K562 (cell line): ENCODE measurements around the gene MRTFB. TPM values are rescaled to one million over a fixed set of nuclear protein-coding genes. Genes with fewer than 3 reads are reported as not detected.

Experiments used
- ATAC-seq: fragments of 200-7000 bp; cut with Tn5 transposase; 3 replicates; pipeline ENCODE4 v1.9.1; 2020; ENCODE audit warnings: moderate library complexity
- BruUV-seq: library from RNA; stranded (reverse); fragments of 400-500 nt; replicated peaks from 2 replicates; lab custom pipeline; 2021; lab: Mats Ljungman, UMichigan
- CTCF ChIA-PET: fragments of 300-600 bp; formaldehyde crosslinking; extraction: SDS; loops from one replicate; lab custom pipeline; 2021; ENCODE audit warnings: low intra/inter-chr PET ratio; lab: Yijun Ruan, JAX
- POLR2A ChIA-PET: fragments of 300-600, 350-650 bp; sonication (Branson Sonifier 250); formaldehyde crosslinking; extraction: SDS; loops from one replicate; lab custom pipeline; 2021; ENCODE audit warnings: antibody characterized with exemption, inconsistent platforms; lab: Yijun Ruan, JAX
- DNase-seq, 4 experiments: peaks; one replicate each; pipeline versions ENCODE4 v3.0.0 to v3.0.0-alpha.2; 2011 to 2018; ENCODE audit warnings: low spot score in 3 of 4, mixed read lengths in 3 of 4; ENCODE audit errors: extremely low read depth in 1 of 4
- FAIRE-seq: peaks from 2 replicates; lab custom pipeline; 2011; peaks lifted over from hg19 to GRCh38; lab: Jason Lieb, UNC
- H2AFZ ChIP-seq: 2 replicates; pipeline ENCODE4 v1.6.0; 2011; ENCODE audit warnings: low read depth, low read length, control low read depth, inconsistent platforms
- H3K27ac ChIP-seq: fragments of 200-600 bp; 3 replicates; pipeline ENCODE4 v1.8.0; 2011; ENCODE audit warnings: low read depth, mild to moderate bottlenecking, control low read depth, inconsistent platforms, low read length, moderate library complexity, mixed read lengths; ENCODE audit errors: extremely low read depth
- H3K27me3 ChIP-seq, 2 experiments: fragments of 300-600 bp in 1 of 2; 2 replicates in 1 of 2; 3 replicates in 1 of 2; pipeline versions ENCODE4 v1.6.0 to v1.8.0; 2011; ENCODE audit warnings: inconsistent platforms in 2 of 2, low read length in 2 of 2, mild to moderate bottlenecking in 1 of 2, mixed read lengths in 1 of 2, moderate library complexity in 1 of 2; ENCODE audit not compliant: control insufficient read depth in 2 of 2, insufficient read depth in 2 of 2
- H3K36me3 ChIP-seq: fragments of 300-600 bp; 3 replicates; pipeline ENCODE4 v1.8.0; 2011; ENCODE audit warnings: mild to moderate bottlenecking, low read length, inconsistent platforms; ENCODE audit not compliant: control insufficient read depth, insufficient read depth
- H3K4me1 ChIP-seq, 2 experiments: fragments of 200-600 bp in 1 of 2; replicated peaks in 1 of 2; 2 replicates in 1 of 2; 3 replicates in 1 of 2; pipeline versions ENCODE4 v1.5.1 to v1.8.0; 2011; ENCODE audit warnings: inconsistent platforms in 2 of 2, low read length in 2 of 2, mild to moderate bottlenecking in 1 of 2, mixed read lengths in 1 of 2, moderate library complexity in 1 of 2; ENCODE audit not compliant: control insufficient read depth in 2 of 2, insufficient read depth in 2 of 2
- H3K4me2 ChIP-seq: 2 replicates; pipeline ENCODE4 v1.6.1; 2011; ENCODE audit warnings: low read length, control low read depth, inconsistent platforms, mixed read lengths; ENCODE audit not compliant: insufficient read depth
- H3K4me3 ChIP-seq: fragments of 200-600 bp; sonication (generic), shearing (Covaris generic); 2 replicates; pipeline ENCODE4 v1.5.1; 2016; ENCODE audit warnings: control low read depth, inconsistent platforms
- H3K79me2 ChIP-seq: fragments of 200-600 bp; 3 replicates; pipeline ENCODE4 v1.8.0; 2011; ENCODE audit warnings: low read length, inconsistent platforms; ENCODE audit not compliant: control insufficient read depth, insufficient read depth
- H3K9ac ChIP-seq, 2 experiments: 2 replicates each; pipeline versions ENCODE4 v1.6.0 to v1.6.1; 2011; ENCODE audit warnings: low read depth in 2 of 2, low read length in 2 of 2, control low read depth in 1 of 2, inconsistent platforms in 1 of 2, mild to moderate bottlenecking in 1 of 2, mixed read lengths in 1 of 2; ENCODE audit not compliant: insufficient read depth in 1 of 2
- H3K9me1 ChIP-seq: one replicate; pipeline ENCODE4 v1.6.0; 2011; ENCODE audit warnings: inconsistent platforms, mild to moderate bottlenecking, low read length, moderate library complexity; ENCODE audit not compliant: control insufficient read depth, insufficient read depth
- H3K9me3 ChIP-seq: replicated peaks from 2 replicates; pipeline ENCODE4 v1.5.1; 2011; ENCODE audit warnings: low read depth, low read length, inconsistent platforms; ENCODE audit not compliant: control insufficient read depth, insufficient read depth
- H4K20me1 ChIP-seq: replicated peaks from 2 replicates; pipeline ENCODE4 v1.6.1; 2011; ENCODE audit warnings: low read length, inconsistent platforms, mixed read lengths; ENCODE audit not compliant: control insufficient read depth, insufficient read depth
- CBX2 ChIP-seq: fragments of 200-600 bp; sonication (generic); IDR thresholded peaks from one replicate; pipeline ENCODE4 v1.6.1; 2012; ENCODE audit warnings: mild to moderate bottlenecking, low read length, inconsistent platforms; ENCODE audit not compliant: insufficient read depth, poor library complexity, severe bottlenecking
- IRF2 ChIP-seq: sonication (generic); formaldehyde crosslinking; IDR thresholded peaks from 2 replicates; pipeline ENCODE4 v1.8.1; 2022; ENCODE audit warnings: mild to moderate bottlenecking, missing genetic modification reagents
- ZNF445 ChIP-seq: fragments of 250-450 bp; sonication (Bioruptor Pico); IDR thresholded peaks from 2 replicates; pipeline ENCODE4 v1.4.0; 2020; ENCODE audit warnings: low read depth, mild to moderate bottlenecking, moderate library complexity
- ZNF583 ChIP-seq: fragments of 250-450 bp; sonication (Bioruptor Pico); IDR thresholded peaks from 2 replicates; pipeline ENCODE4 v1.4.0; 2020
- ZNF644 ChIP-seq: fragments of 200-800 bp; sonication (Bioruptor generic); IDR thresholded peaks from 2 replicates; pipeline ENCODE4 v1.6.1; 2016; ENCODE audit warnings: low read depth, missing genetic modification characterization, missing compliant biosample characterization
- WGBS: fragments of 100-300 bp; shearing (Covaris generic); methylation state at CpG from one replicate; pipeline ENCODE4 v1.1.6; 2016; ENCODE audit warnings: low coverage, mixed read lengths; ENCODE audit not compliant: insufficient coverage; ENCODE audit errors: missing lambda C conversion rate; 5-methylcytosine and 5-hydroxymethylcytosine counted together
- in situ Hi-C: fragments of 300-500 bp; cut with MboI; formaldehyde crosslinking; loops from 4 replicates; pipeline ENCODE4 v1.15.0; 2018; ENCODE audit warnings: inconsistent platforms, mixed read lengths
- intact Hi-C: fragments of 100-400 bp; cut with micrococcal nuclease; formaldehyde crosslinking; loops from 2 replicates; pipeline ENCODE4 v1.14.2; 2022
- polyA plus RNA-seq, 8 experiments: library from polyadenylated mRNA; depleted of rRNA in 4 of 8; stranded (reverse) in 5 of 8; unstranded in 3 of 8; fragments of >200 nt; fragmentation: Nextera tagmentation in 2 of 8; fragmentation: Illumina TruSeq in 1 of 8; extraction: Ambion mirVana in 2 of 8; extraction: Trizol in 1 of 8; gene quantifications; 2 replicates each; pipeline versions ENCODE4 v1.2.1 to v1.2.3, GENCODE V29; 2011 to 2014; ENCODE audit warnings: inconsistent platforms in 1 of 8, missing spikeins in 1 of 8
- total RNA-seq, 7 experiments: library from RNA; depleted of rRNA in 6 of 7; stranded (reverse); fragments of >200 nt in 6 of 7; fragmentation: Illumina TruSeq in 2 of 7; extraction: Trizol in 2 of 7; gene quantifications; 2 replicates each; pipeline versions ENCODE4 v1.2.1 to v1.2.3, GENCODE V29; 2011 to 2021; ENCODE audit warnings: low replicate concordance in 1 of 7
- TF ChIP-seq, protein P1 (sequence below), 2 experiments: fragments of 450-650 bp; IDR thresholded peaks; 2 replicates each; pipeline ENCODE4 v1.6.1; 2018; ENCODE audit warnings: mild to moderate bottlenecking in 2 of 2, low read depth in 1 of 2; ENCODE audit not compliant: partially characterized antibody in 2 of 2

The MRTFB gene
- total and polyA plus RNA-seq, 9 of the 15 experiments (the other 6 are each of a cell fraction or from before 2014, with no cell fraction given): 2.2 to 12.7 (median 7.0) TPM

DNA sequence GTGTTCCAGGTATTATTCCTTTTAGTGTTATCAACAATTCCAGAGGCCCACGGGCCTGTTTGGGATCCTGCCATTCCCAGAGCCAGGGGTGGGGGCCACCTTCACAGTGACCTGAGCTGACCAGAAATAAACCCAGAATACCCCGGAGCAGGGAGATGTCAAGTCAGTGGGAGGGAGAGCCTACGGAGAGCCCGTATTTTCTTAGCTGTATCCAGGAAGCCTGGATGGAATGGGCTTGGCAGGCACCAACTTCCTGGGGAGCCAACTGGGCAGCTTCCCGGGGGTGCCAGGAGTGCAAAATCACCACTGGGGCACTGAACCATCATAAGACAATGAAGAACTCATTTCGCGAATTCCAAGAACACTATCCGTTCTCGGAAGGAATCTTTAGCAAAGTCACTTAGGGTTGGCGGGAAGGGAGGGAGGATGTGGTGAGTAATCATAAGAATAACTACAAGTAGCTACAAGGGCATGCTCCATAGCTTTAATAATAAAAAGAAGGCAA lies 13.2 kb upstream of the MRTFB start:
- POLR2A ChIA-PET: interaction anchor here (0.6 kb wide), 1 partner anchor 54 kb away, joined by 3 read pairs; no protein-coding TSS in a partner anchor
- no peak for TF ChIP-seq ZNF583 (CRISPR knock-in tag)
- peak; percentile 79 for TF ChIP-seq CBX2
- TF ChIP-seq, all 486 proteins: peak for 1
- CTCF ChIA-PET: no interaction called here
- in situ Hi-C loops: no loop called here
- Histone ChIP-seq H4K20me1 (no peaks in the 10 kb centered on the region), H3K36me3 (no peaks in the 10 kb centered on the region), H3K9me1 (no peaks in the 10 kb centered on the region), H2AFZ (no peak overlapping the region), H3K4me3 (no peak overlapping the region), H3K4me1 (no peaks in the 10 kb centered on the region), H3K9me3 (no peaks in the 10 kb centered on the region), H3K9ac (no peak overlapping the region), H3K79me2 (no peaks in the 10 kb centered on the region), H3K4me2 (no peak overlapping the region), H3K27ac (no peak overlapping the region), H3K27me3 (peaks cover 20 to 33% of the 10 kb centered on the region in 2 experiments)
- BruUV-seq: no TSS peak
- no peak for FAIRE-seq
- WGBS: 4% methylated on average over 9 of the region's 10 CpGs
- DNase-seq: no peak
- ATAC-seq: no peak
- intact Hi-C loops: loop anchor here (10.0 kb wide), 1 partner anchor 83 kb away; no protein-coding TSS in a partner anchor

DNA sequence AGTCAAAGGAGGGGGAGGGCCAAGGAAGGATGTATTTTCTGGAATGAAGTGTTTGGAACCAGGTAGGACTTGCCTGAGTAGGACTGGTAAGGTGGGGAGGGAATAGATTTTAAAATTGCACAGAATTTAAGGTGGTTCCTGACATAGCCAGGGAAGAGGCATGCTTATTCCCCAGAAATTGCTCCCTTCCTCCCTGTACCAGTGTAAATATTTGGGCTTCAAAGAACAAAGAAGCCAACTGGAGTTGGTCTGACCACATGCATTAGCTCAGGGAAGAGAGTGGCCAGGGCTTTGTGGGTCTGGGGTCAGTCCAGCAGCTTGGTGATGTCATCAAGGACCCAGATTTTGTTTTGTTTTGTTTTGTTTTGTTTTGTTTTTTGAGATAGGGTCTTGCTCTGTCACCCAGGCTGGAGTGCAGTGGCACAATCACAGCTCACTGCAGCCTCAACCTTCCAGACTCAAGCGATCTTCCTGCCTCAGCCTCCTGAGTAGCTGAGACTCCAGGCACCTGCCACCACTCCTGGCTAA lies 9.3 kb upstream of the MRTFB start:
- POLR2A ChIA-PET: interaction anchor here (0.7 to 1.3 kb wide), 3 partner anchors 8 to 112 kb away, joined by 3 to 4 read pairs (median 3); no protein-coding TSS in a partner anchor
- no peak for ATAC-seq
- H3K9me3 ChIP-seq: no peaks in the 10 kb centered on the region
- no peak for DNase-seq
- CTCF ChIA-PET: no interaction called here
- no peaks in the 10 kb centered on the region for H3K4me1 ChIP-seq
- no peak overlapping the region for H3K4me2 ChIP-seq
- intact Hi-C loops (loop anchor here (10.0 kb wide), 1 partner anchor 137 kb away; the partner anchor contains the start of gene ERCC4), in situ Hi-C loops (no loop called here)
- WGBS: 0% methylated on average over 1 of the region's 1 CpG
- no TSS peak for BruUV-seq
- H3K4me3 ChIP-seq: no peak overlapping the region
- H3K9me1 ChIP-seq: no peaks in the 10 kb centered on the region
- H3K79me2 ChIP-seq: no peaks in the 10 kb centered on the region
- H2AFZ ChIP-seq: no peak overlapping the region
- H4K20me1 ChIP-seq: no peaks in the 10 kb centered on the region
- peaks cover 15 to 23% of the 10 kb centered on the region in 2 experiments for H3K27me3 ChIP-seq
- H3K27ac ChIP-seq: no peak overlapping the region
- no peak for FAIRE-seq
- no peak overlapping the region for H3K9ac ChIP-seq
- H3K36me3 ChIP-seq: no peaks in the 10 kb centered on the region
- TF ChIP-seq ZNF644 (tag): no peak
- TF ChIP-seq ZNF445: no peak
- TF ChIP-seq, protein P1, sequence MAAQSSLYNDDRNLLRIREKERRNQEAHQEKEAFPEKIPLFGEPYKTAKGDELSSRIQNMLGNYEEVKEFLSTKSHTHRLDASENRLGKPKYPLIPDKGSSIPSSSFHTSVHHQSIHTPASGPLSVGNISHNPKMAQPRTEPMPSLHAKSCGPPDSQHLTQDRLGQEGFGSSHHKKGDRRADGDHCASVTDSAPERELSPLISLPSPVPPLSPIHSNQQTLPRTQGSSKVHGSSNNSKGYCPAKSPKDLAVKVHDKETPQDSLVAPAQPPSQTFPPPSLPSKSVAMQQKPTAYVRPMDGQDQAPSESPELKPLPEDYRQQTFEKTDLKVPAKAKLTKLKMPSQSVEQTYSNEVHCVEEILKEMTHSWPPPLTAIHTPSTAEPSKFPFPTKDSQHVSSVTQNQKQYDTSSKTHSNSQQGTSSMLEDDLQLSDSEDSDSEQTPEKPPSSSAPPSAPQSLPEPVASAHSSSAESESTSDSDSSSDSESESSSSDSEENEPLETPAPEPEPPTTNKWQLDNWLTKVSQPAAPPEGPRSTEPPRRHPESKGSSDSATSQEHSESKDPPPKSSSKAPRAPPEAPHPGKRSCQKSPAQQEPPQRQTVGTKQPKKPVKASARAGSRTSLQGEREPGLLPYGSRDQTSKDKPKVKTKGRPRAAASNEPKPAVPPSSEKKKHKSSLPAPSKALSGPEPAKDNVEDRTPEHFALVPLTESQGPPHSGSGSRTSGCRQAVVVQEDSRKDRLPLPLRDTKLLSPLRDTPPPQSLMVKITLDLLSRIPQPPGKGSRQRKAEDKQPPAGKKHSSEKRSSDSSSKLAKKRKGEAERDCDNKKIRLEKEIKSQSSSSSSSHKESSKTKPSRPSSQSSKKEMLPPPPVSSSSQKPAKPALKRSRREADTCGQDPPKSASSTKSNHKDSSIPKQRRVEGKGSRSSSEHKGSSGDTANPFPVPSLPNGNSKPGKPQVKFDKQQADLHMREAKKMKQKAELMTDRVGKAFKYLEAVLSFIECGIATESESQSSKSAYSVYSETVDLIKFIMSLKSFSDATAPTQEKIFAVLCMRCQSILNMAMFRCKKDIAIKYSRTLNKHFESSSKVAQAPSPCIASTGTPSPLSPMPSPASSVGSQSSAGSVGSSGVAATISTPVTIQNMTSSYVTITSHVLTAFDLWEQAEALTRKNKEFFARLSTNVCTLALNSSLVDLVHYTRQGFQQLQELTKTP (IDR thresholded peaks at IDR 0.05; ENCODE audit: low read depth in 1 of 2, partially characterized antibody in 2 of 2): no peak
- TF ChIP-seq IRF2 (CRISPR knock-in tag): no peak
